GM12872 (cell line): Measurements from ENCODE around the gene TRMT13.

Source experiments
- CTCF ChIP-seq: IDR thresholded peaks from 3 replicates; pipeline ENCODE4 v1.5.1; 2011; ENCODE audit warnings: low read depth, mild to moderate bottlenecking, low read length, moderate library complexity; ENCODE audit not compliant: insufficient read depth

Gene TRMT13

GRCh38 chr1:100137602-100138001 lies 4.6 kb downstream of the TRMT13 start:
- no peak for TF ChIP-seq CTCF

- TF ChIP-seq CTCF = no peak
Measured at GRCh38 chr1:100141192-100141591, 8.2 kb downstream of the TRMT13 start.

GRCh38 chr1:100142343-100142742 lies 9.4 kb downstream of the TRMT13 start:
- TF ChIP-seq CTCF = no peak

GRCh38 chr1:100145116-100145515 lies 12.2 kb downstream of the TRMT13 start:
- no peak for TF ChIP-seq CTCF

- TF ChIP-seq CTCF = no peak
Measured at GRCh38 chr1:100146958-100147357, 14.0 kb downstream of the TRMT13 start.

GRCh38 chr1:100147875-100148274 lies 14.9 kb downstream of the TRMT13 start:
- peak; percentile 17; the same call in 1 of the 3 replicates for TF ChIP-seq CTCF

GRCh38 chr1:100151679-100152078 lies 18.7 kb downstream of the TRMT13 start:
- no peak for TF ChIP-seq CTCF

GRCh38 chr1:100152271-100152670 lies 19.3 kb downstream of the TRMT13 start:
- TF ChIP-seq CTCF = no peak
